Stimulated activated naive CD8-positive, alpha-beta T cell treated with anti-CD3 and anti-CD28 coated beads, Interleukin-15, Interleukin-2, amounts not matched to agents 100 ng/mL and 50 ng/mL, for 24 hours (primary cell): ENCODE measurements around the gene TNS1.

ENCODE experiments used
- H3K27ac Mint-ChIP-seq: one replicate; pipeline ENCODE4 v1.8.0; 2021; ENCODE audit warnings: mild to moderate bottlenecking, mixed read lengths
- H3K27me3 Mint-ChIP-seq: one replicate; pipeline ENCODE4 v1.8.0; 2021; ENCODE audit warnings: mixed read lengths
- H3K36me3 Mint-ChIP-seq: one replicate; pipeline ENCODE4 v1.8.0; 2021; ENCODE audit warnings: low read depth, mixed read lengths
- H3K4me1 Mint-ChIP-seq: one replicate; pipeline ENCODE4 v1.8.0; 2021; ENCODE audit warnings: low read depth, mixed read lengths
- H3K4me3 Mint-ChIP-seq: one replicate; pipeline ENCODE4 v1.8.0; 2021; ENCODE audit warnings: mild to moderate bottlenecking, mixed read lengths
- H3K9me3 Mint-ChIP-seq: one replicate; pipeline ENCODE4 v1.8.0; 2021; ENCODE audit warnings: mixed read lengths

The TNS1 gene

DNA sequence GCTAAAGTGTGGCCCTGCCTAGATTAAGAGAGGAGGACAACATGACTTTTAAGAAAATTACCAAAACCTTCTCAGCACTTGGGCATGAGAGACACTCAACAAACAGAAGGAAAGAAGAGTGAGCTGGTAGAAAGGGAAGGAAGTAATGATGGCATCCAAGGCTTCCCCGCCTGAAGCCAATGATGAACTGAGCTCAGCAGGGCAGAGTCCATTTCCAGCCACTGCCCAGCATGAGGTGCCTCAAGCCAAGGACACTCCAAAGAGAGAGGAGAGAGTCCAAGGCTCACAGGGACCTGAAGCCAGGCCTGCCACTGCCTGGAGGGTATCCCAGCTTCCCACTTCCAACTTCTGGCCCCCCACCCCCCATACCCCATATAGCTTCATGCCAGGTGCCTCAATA, 9.5 kb upstream of the TNS1 start:
- no peak overlapping the region for H3K4me3 Mint-ChIP-seq
- H3K36me3 Mint-ChIP-seq: no peaks in the 10 kb centered on the region
- H3K4me1 Mint-ChIP-seq: no peaks in the 10 kb centered on the region
- H3K27me3 Mint-ChIP-seq: peaks cover 31% of the 10 kb centered on the region
- no peaks in the 10 kb centered on the region for H3K9me3 Mint-ChIP-seq
- no peak overlapping the region for H3K27ac Mint-ChIP-seq

GRCh38 chr2:218011653-218012040, 8.9 kb upstream of the TNS1 start:
- Mint-ChIP-seq H3K9me3 (no peaks in the 10 kb centered on the region), H3K4me3 (no peak overlapping the region), H3K4me1 (no peaks in the 10 kb centered on the region), H3K27me3 (peaks cover 31% of the 10 kb centered on the region), H3K27ac (no peak overlapping the region), H3K36me3 (no peaks in the 10 kb centered on the region)

GRCh38 chr2:218010984-218011652, 8.3 kb upstream of the TNS1 start:
- Mint-ChIP-seq H3K27me3 (peaks cover 31% of the 10 kb centered on the region), H3K4me1 (no peaks in the 10 kb centered on the region), H3K36me3 (no peaks in the 10 kb centered on the region), H3K27ac (no peak overlapping the region), H3K9me3 (no peaks in the 10 kb centered on the region), H3K4me3 (peak overlapping the region; percentile 39)

DNA sequence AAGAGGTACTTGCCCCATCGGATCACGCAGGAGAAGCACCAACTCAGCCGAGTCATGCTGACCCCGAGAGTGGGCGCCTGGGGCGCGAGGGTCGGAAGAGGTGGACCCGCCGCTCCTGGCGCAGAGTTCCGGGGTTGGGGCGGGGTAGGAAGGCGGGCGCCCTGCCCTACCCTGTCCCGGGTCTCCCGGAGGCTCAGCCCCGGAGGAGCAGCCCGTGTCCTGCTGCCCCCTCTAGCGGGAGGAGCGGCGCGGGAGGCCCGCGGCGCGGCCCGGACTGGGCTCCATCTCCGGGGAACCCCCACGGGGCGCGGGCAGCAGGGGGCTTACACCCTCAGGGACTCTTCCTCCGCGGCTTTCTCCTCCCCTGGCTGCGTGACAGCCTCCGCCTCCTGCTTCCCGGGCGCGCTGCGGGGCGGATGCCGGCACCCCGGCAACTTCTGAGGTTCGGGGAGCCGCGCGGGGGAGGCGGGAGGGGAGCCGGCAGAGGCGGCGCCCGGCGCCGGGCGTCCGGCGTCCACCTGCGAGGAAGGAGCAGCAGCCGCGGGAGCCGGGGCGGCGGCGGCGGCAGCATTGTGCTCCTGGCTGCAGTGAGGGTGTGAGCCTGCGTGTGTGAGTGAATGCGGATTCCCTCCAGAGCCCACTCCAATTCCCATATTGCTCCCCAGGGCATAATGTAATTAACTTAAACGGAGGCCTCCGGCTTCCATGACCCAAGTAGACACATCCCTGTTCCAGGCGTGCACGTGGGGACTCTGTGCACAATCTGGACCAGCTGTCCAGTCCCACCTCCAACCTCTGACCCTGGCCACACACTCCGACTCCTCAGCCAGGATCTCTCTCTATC, 7.6 kb upstream of the TNS1 start:
- H3K27me3 Mint-ChIP-seq: peaks cover 31% of the 10 kb centered on the region

DNA sequence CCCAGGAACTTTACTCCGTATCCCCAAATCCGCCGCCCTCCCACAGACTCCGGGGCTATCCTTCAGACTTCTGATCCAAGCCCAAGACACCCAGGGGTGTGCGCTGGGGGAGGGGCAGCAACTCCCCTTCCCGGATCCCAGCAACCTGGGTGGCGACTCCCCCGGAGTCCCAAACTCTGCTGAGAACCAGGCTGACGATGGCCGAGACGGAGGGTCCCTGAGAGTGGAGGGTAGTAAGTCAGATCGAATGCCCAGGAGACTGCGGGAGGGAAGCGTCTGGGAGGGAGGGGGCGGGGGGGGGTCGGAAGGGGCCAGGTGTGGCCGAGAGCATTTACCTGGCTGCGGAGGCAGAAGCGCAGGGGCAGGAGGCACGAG, 7.0 kb upstream of the TNS1 start:
- Mint-ChIP-seq H3K4me3 (peak overlapping the region; percentile 43), H3K36me3 (no peaks in the 10 kb centered on the region), H3K4me1 (no peaks in the 10 kb centered on the region)

More for the DNA sequence above, 7.6 kb upstream of the TNS1 start:
- no peaks in the 10 kb centered on the region for H3K36me3 Mint-ChIP-seq
- H3K27ac Mint-ChIP-seq: no peak overlapping the region
- H3K4me1 Mint-ChIP-seq: no peaks in the 10 kb centered on the region
- no peaks in the 10 kb centered on the region for H3K9me3 Mint-ChIP-seq
- peak overlapping the region; percentile 39 for H3K4me3 Mint-ChIP-seq

DNA sequence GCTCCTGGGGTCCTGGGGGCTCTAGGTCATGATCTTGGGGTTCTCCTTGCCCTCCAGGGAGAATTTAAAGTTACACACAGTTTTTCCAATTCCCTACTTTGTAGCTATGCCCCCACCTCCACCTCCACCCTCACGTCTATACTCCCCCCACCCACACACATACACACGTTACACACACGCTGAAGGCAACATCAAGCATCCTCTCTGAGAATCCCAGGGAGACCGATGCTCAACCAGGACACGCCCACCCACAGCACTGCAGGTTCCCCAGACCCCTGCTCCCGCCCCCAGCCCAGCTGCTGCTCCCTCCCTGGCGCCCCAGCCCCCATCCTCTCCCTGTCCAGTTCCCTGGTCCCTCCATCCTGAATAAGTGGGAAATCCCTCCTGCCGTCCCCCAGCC, 6.4 kb upstream of the TNS1 start:
- Mint-ChIP-seq H3K4me1 (peaks cover 2% of the 10 kb centered on the region), H3K27me3 (peaks cover 31% of the 10 kb centered on the region), H3K9me3 (no peaks in the 10 kb centered on the region), H3K4me3 (no peak overlapping the region), H3K36me3 (no peaks in the 10 kb centered on the region), H3K27ac (no peak overlapping the region)

More for the DNA sequence above, 7.0 kb upstream of the TNS1 start:
- no peaks in the 10 kb centered on the region for H3K9me3 Mint-ChIP-seq
- no peak overlapping the region for H3K27ac Mint-ChIP-seq
- H3K27me3 Mint-ChIP-seq: peaks cover 31% of the 10 kb centered on the region

GRCh38 chr2:218008060-218009040, 5.6 kb upstream of the TNS1 start:
- no peaks in the 10 kb centered on the region for H3K36me3 Mint-ChIP-seq
- no peaks in the 10 kb centered on the region for H3K9me3 Mint-ChIP-seq
- H3K4me3 Mint-ChIP-seq: no peak overlapping the region
- no peak overlapping the region for H3K27ac Mint-ChIP-seq
- H3K27me3 Mint-ChIP-seq: peaks cover 31% of the 10 kb centered on the region
- peaks cover 6% of the 10 kb centered on the region for H3K4me1 Mint-ChIP-seq

- no peak overlapping the region for H3K27ac Mint-ChIP-seq
- peaks cover 25% of the 10 kb centered on the region for H3K27me3 Mint-ChIP-seq
- H3K9me3 Mint-ChIP-seq: no peaks in the 10 kb centered on the region
- no peak overlapping the region for H3K4me3 Mint-ChIP-seq
- H3K36me3 Mint-ChIP-seq: no peaks in the 10 kb centered on the region
- H3K4me1 Mint-ChIP-seq: peaks cover 6% of the 10 kb centered on the region
Observed at GRCh38 chr2:218006741-218007140, 3.9 kb upstream of the TNS1 start.

- Mint-ChIP-seq H3K36me3 (no peaks in the 10 kb centered on the region), H3K4me1 (peaks cover 6% of the 10 kb centered on the region), H3K27ac (no peak overlapping the region), H3K27me3 (peaks cover 16% of the 10 kb centered on the region), H3K9me3 (no peaks in the 10 kb centered on the region), H3K4me3 (no peak overlapping the region)
Observed at GRCh38 chr2:218005486-218005885, 2.7 kb upstream of the TNS1 start.

GRCh38 chr2:218005028-218005427, 2.2 kb upstream of the TNS1 start:
- Mint-ChIP-seq H3K36me3 (no peaks in the 10 kb centered on the region), H3K27me3 (peaks cover 16% of the 10 kb centered on the region), H3K4me1 (peaks cover 6% of the 10 kb centered on the region), H3K9me3 (no peaks in the 10 kb centered on the region), H3K4me3 (no peak overlapping the region), H3K27ac (no peak overlapping the region)

DNA sequence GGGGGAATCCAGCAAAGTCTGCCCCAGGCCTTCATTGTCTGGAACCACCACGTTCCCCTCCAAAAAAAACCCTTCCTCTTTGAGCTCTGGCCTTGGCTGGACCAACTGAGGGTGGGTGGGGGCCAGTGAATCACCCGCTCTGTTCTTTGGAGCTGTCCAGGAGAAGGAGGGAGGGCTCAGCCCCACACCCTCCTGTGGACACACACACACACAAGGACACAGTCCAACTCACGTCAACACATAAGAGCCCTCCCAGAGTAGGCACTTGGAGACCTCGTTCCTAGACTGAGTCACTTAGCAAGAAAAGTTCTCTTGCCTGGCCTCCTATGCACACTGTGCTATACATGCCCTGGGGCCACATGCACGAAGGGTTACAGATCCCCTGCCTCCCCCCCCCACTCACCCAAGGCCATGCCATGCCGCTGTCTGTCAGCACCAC, 1.2 kb upstream of the TNS1 start:
- H3K27me3 Mint-ChIP-seq: peaks cover 9% of the 10 kb centered on the region
- H3K27ac Mint-ChIP-seq: no peak overlapping the region
- peaks cover 6% of the 10 kb centered on the region for H3K4me1 Mint-ChIP-seq
- no peak overlapping the region for H3K4me3 Mint-ChIP-seq
- H3K36me3 Mint-ChIP-seq: no peaks in the 10 kb centered on the region
- H3K9me3 Mint-ChIP-seq: no peaks in the 10 kb centered on the region

GRCh38 chr2:218003281-218003944, 618 bp upstream of the TNS1 start:
- Mint-ChIP-seq H3K4me1 (peaks cover 6% of the 10 kb centered on the region), H3K36me3 (no peaks in the 10 kb centered on the region), H3K27me3 (peaks cover 4% of the 10 kb centered on the region), H3K27ac (no peak overlapping the region), H3K9me3 (no peaks in the 10 kb centered on the region), H3K4me3 (no peak overlapping the region)

- Mint-ChIP-seq H3K27me3 (peaks cover under 1% of the 10 kb centered on the region), H3K9me3 (no peaks in the 10 kb centered on the region), H3K4me1 (peaks cover 6% of the 10 kb centered on the region), H3K36me3 (no peaks in the 10 kb centered on the region), H3K27ac (no peak overlapping the region), H3K4me3 (no peak overlapping the region)
Observed at GRCh38 chr2:218002143-218002844, 501 bp downstream of the TNS1 start.

GRCh38 chr2:218001629-218002028, 1.2 kb downstream of the TNS1 start:
- Mint-ChIP-seq H3K27me3 (peaks cover 5% of the 10 kb centered on the region), H3K4me3 (no peak overlapping the region), H3K27ac (no peak overlapping the region), H3K36me3 (no peaks in the 10 kb centered on the region), H3K4me1 (peaks cover 6% of the 10 kb centered on the region), H3K9me3 (no peaks in the 10 kb centered on the region)
